Right lobe of liver (tissue), 6 donors: ENCODE measurements around the gene B9D1. TPM values are rescaled to one million over a fixed set of nuclear protein-coding genes. Genes with fewer than 3 reads are reported as not detected.

Experiments used
- ATAC-seq, 4 donors: fragments of 200-7000 bp; cut with Tn5 transposase; one replicate each; pipeline ENCODE4 v1.9.1; 2020; ENCODE audit warnings: mild to moderate bottlenecking in 4 of 4, moderate library complexity in 4 of 4
- DNase-seq, 3 donors: peaks; one replicate each; pipeline ENCODE4 v3.0.0-alpha.2; 2020
- H3K27ac ChIP-seq, 3 donors: fragments of 200-600 bp; one replicate each; pipeline ENCODE4 v1.8.0; 2022
- H3K27me3 ChIP-seq, 2 donors: fragments of 200-600 bp; one replicate each; pipeline ENCODE4 v1.8.0; 2022
- H3K36me3 ChIP-seq, 4 donors: fragments of 200-600 bp; sonication (generic) in 1 of 4; one replicate each; pipeline versions ENCODE4 v1.5.1 to v1.8.0; 2017 to 2022; ENCODE audit warnings: control low read depth in 1 of 4
- H3K4me1 ChIP-seq, 4 donors: fragments of 200-600 bp; sonication (generic) in 1 of 4; one replicate each; pipeline versions ENCODE4 v1.5.1 to v1.8.0; 2017 to 2022; ENCODE audit warnings: control low read depth in 1 of 4
- H3K4me3 ChIP-seq, 3 donors: fragments of 200-600 bp; one replicate each; pipeline ENCODE4 v1.8.0; 2022
- H3K9me3 ChIP-seq, 4 donors: fragments of 200-600 bp; sonication (generic) in 1 of 4; one replicate each; pipeline versions ENCODE4 v1.5.1 to v1.8.0; 2017 to 2022; ENCODE audit warnings: control low read depth in 1 of 4
- POLR2A ChIP-seq: fragments of 450-650 bp; IDR thresholded peaks from one replicate; pipeline ENCODE4 v1.6.1; 2017; ENCODE audit warnings: antibody characterized with exemption, mild to moderate bottlenecking
- WGBS: methylation state at CpG from one replicate; pipeline ENCODE4 v1.1.6; 2018; ENCODE audit warnings: low coverage, low lambda C conversion rate; ENCODE audit not compliant: insufficient coverage; ENCODE audit errors: missing lambda C conversion rate; 5-methylcytosine and 5-hydroxymethylcytosine counted together
- intact Hi-C, 2 donors: fragments of 100-400 bp; cut with DNase I; formaldehyde crosslinking; loops; one replicate each; pipeline versions ENCODE4 v1.11.2 to v1.14.1; 2022
- total RNA-seq, 6 experiments: library from RNA; depleted of rRNA in 2 of 6; stranded (reverse); fragments of >200 nt in 2 of 6; fragmentation: NEBNext Ultra II Directional in 3 of 6; extraction: Animal tissue kit (Norgen Biotek cat#: 25700) in 3 of 6; gene quantifications; one replicate each; pipeline versions ENCODE4 v1.1.0 to v1.2.4, GENCODE V29; 2016 to 2023
- TF ChIP-seq, protein P1 (sequence below), 4 donors: fragments of 200-600 bp in 3 of 4; fragments of 450-650 bp in 1 of 4; IDR thresholded peaks; one replicate each; pipeline versions ENCODE4 v1.5.1 to v1.8.0; 2016 to 2022; ENCODE audit warnings: antibody characterized with exemption in 4 of 4, mild to moderate bottlenecking in 2 of 4
- donor health status: DM: no; HTN: yes; CAD: no.
- donor health status: DM: no; HTN: no; CAD: no.
- donor health status: DM: no; HTN: no; CAD: no.
- donor health status: DM: no; HTN: yes; CAD: no.
- donor health status: DM: no; HTN: yes; CAD: no.

The B9D1 gene
- total RNA-seq, 6 experiments from 2014 or later, result 2.3 to 27.9 (median 5.7) TPM

DNA sequence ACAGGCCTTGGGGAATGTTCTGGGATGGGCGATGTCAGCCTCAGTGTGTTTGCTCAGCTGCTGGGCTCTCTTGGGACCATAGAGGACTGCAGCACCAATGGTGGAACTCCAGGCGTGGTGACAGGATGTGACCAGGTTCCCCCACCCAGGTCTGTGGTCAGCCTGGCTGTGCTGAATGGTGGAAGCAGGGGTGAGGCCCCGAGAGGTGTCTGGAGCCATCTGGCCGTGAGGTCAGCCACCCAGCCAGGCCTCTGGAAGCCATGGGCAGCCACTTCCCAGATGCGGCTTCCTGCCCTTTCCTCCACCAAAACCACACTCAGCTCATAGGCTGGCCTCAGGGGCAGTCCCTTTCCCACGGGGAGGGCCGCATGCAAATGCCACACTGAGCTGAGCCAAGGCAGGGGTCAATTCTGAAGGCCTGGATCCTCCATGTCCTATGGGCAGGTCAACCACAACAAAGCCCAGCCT is 8.0 kb upstream of the B9D1 start:
- Histone ChIP-seq H3K27me3 (no peaks in the 10 kb centered on the region), H3K4me3 (no peak overlapping the region), H3K36me3 (no peaks in the 10 kb centered on the region), H3K9me3 (no peaks in the 10 kb centered on the region), H3K27ac (no peak overlapping the region), H3K4me1 (no peaks in the 10 kb centered on the region)
- ATAC-seq (peak; percentile 27 to 72 (median 49)), DNase-seq (peak in 1 of 3 donors; percentile 44)
- TF ChIP-seq, protein P1, sequence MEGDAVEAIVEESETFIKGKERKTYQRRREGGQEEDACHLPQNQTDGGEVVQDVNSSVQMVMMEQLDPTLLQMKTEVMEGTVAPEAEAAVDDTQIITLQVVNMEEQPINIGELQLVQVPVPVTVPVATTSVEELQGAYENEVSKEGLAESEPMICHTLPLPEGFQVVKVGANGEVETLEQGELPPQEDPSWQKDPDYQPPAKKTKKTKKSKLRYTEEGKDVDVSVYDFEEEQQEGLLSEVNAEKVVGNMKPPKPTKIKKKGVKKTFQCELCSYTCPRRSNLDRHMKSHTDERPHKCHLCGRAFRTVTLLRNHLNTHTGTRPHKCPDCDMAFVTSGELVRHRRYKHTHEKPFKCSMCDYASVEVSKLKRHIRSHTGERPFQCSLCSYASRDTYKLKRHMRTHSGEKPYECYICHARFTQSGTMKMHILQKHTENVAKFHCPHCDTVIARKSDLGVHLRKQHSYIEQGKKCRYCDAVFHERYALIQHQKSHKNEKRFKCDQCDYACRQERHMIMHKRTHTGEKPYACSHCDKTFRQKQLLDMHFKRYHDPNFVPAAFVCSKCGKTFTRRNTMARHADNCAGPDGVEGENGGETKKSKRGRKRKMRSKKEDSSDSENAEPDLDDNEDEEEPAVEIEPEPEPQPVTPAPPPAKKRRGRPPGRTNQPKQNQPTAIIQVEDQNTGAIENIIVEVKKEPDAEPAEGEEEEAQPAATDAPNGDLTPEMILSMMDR (IDR thresholded peaks at IDR 0.05), result no peak
- no peak for TF ChIP-seq POLR2A
- intact Hi-C loops, result loop anchor here in 1 of 2 donors (5.0 kb wide), 1 partner anchor 82 kb away; no protein-coding TSS in a partner anchor
- WGBS, result no CpG with 5 or more reads among the region's 7 CpGs

DNA sequence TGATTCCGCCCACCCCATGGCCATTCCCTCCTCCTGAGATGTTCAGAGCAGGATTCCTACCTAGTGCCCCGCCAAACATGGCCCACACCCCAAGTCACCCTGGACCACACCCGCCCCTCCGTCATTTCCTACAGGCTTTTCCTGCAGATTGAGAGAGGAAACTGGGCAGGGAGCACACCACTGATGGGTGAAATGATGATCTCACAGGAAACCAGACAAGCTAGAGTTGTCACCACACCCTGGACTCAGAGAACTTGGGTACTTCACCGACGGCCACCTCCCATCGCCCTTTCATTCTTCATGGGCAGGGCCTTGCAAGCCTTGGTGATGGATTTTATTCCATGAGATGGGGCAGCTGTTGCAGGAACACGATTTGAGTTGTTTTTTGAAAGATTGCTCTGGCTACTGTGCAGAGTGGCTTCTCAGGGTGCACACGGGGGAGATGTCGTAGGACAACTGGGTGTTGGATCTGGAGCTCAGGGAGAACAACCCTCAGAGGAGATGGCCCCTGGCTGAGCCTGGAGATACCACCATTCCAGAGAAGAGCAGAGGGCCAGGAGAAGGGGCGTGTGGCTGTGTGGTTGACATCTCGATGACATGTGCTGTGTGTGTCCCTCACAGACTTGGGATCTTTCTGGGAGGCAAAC is 7.4 kb upstream of the B9D1 start:
- DNase-seq (no peak), ATAC-seq (peak; percentile 7 to 42 (median 26))
- no peak overlapping the region for H3K27ac ChIP-seq

DNA sequence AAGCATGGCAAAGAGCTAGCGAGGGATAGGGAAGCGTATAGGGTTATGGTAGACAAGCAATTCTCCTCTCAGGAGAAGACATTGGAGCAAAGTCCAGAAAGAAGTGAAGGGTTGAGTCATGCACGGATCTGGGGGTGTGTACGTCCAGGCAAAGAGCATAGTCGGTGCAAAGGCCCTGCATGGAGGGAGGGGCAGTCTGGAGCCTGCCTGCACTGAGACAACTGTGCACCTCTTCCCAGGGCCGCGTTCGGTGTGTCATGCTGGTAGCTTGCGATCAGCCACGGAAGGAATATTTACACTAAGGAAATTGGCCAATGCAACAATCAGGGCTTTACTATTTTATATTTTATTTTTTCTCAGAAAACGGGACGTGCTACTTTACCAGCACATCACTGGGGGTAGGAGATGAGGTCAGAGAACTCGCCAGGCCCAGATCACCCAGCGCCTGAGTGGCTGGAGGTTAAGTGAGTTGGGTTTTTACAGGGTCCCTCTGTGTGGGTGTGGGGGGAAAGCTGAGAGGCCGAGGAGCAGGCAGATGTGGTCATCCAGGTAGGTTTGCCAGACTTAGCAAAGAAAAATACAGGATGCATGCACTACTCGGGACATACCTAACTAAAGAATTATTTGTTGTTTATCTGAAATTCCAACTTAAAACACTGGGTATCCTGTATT is 6.7 kb upstream of the B9D1 start:
- 84% methylated on average over 10 of the region's 16 CpGs for WGBS
- H3K4me1 ChIP-seq, result peaks cover 0 to 5% (median 0%) of the 10 kb centered on the region in 4 donors
- H3K36me3 ChIP-seq, result no peaks in the 10 kb centered on the region
- intact Hi-C loops, result loop anchor here in 1 of 2 donors (10.0 kb wide), 1 partner anchor 86 kb away; no protein-coding TSS in a partner anchor
- no peak for TF ChIP-seq POLR2A
- TF ChIP-seq, protein P1 (IDR thresholded peaks at IDR 0.05), result no peak
- DNase-seq (no peak), ATAC-seq (no peak)
- H3K4me3 ChIP-seq, result no peak overlapping the region
- no peaks in the 10 kb centered on the region for H3K9me3 ChIP-seq
- H3K27ac ChIP-seq, result no peak overlapping the region
- H3K27me3 ChIP-seq, result no peaks in the 10 kb centered on the region

More for the DNA sequence above, 7.4 kb upstream of the B9D1 start:
- Histone ChIP-seq H3K4me1 (peaks cover 0 to 3% (median 0%) of the 10 kb centered on the region in 4 donors), H3K27me3 (no peaks in the 10 kb centered on the region), H3K9me3 (no peaks in the 10 kb centered on the region), H3K36me3 (no peaks in the 10 kb centered on the region), H3K4me3 (no peak overlapping the region)
- intact Hi-C loops, result loop anchor here (5.0 to 10.0 kb wide), 2 partner anchors 82 to 85 kb away; no protein-coding TSS in a partner anchor
- WGBS, result 70% methylated on average over 6 of the region's 12 CpGs
- no peak for TF ChIP-seq POLR2A
- TF ChIP-seq, protein P1 (IDR thresholded peaks at IDR 0.05), result no peak

DNA sequence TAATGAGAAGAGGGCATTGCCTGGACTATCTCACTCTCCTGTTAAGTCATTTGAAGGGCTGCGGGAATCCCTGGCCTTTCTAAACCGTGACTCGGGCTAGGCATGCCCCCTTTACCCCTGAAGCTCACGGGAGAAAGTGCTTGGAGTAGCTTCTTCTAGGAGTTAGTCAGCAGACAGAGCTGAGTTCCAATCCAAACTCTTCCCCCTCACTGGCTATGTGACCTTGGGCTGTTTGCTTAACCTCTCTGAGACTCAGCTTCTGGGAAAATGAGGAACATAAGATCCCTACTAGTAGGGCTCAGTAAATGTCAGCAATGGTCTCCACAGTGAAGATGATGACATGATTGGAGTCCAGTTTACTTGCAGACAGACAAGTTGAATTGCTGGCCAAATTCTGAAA is 5.7 kb upstream of the B9D1 start:
- Histone ChIP-seq H3K4me1 (peaks cover 0 to 5% (median 0%) of the 10 kb centered on the region in 4 donors), H3K27me3 (no peaks in the 10 kb centered on the region), H3K4me3 (no peak overlapping the region), H3K36me3 (no peaks in the 10 kb centered on the region), H3K27ac (no peak overlapping the region), H3K9me3 (no peaks in the 10 kb centered on the region)
- DNase-seq (no peak), ATAC-seq (no peak)
- TF ChIP-seq, protein P1 (IDR thresholded peaks at IDR 0.05), result no peak
- TF ChIP-seq POLR2A, result no peak
- intact Hi-C loops, result loop anchor here in 1 of 2 donors (10.0 kb wide), 1 partner anchor 87 kb away; no protein-coding TSS in a partner anchor
- 81% methylated on average over 4 of the region's 4 CpGs for WGBS
